Endothelial cell of umbilical vein (primary cell): ENCODE results near the gene MICAL3. TPM values are rescaled to one million over a fixed set of nuclear protein-coding genes. Genes with fewer than 3 reads are reported as not detected.

ENCODE experiments used
- BruUV-seq: library from RNA; stranded (reverse); fragments of 400-500 nt; replicated peaks from 2 replicates; lab custom pipeline; 2021; lab: Mats Ljungman, UMichigan
- CTCF ChIA-PET: fragments of 300-600, 350-600 bp; sonication (Branson Sonifier 250); formaldehyde crosslinking; loops from one replicate; lab custom pipeline; 2021; ENCODE audit warnings: antibody characterized with exemption, inconsistent platforms; lab: Charles Lee
- POLR2A ChIA-PET: fragments of 300-600, 350-600 bp; sonication (Branson Sonifier 250); formaldehyde crosslinking; loops from one replicate; lab custom pipeline; 2021; ENCODE audit warnings: antibody characterized with exemption, inconsistent platforms; lab: Charles Lee
- DNase-seq: peaks from one replicate; pipeline ENCODE4 v3.0.0-alpha.2; 2011; ENCODE audit warnings: low read depth, low spot score
- FAIRE-seq: peaks from 2 replicates; lab custom pipeline; 2011; peaks lifted over from hg19 to GRCh38; lab: Jason Lieb, UNC
- H2AFZ ChIP-seq: 2 replicates; pipeline ENCODE4 v1.6.0; 2012; ENCODE audit warnings: low read depth, low read length, control low read depth, inconsistent platforms
- H3K27ac ChIP-seq: 2 replicates; pipeline ENCODE4 v1.5.1; 2011; ENCODE audit warnings: low read depth, mild to moderate bottlenecking, control low read depth, low read length, moderate library complexity; ENCODE audit not compliant: insufficient read depth
- H3K27me3 ChIP-seq, 2 experiments: 2 replicates each; pipeline versions ENCODE4 v1.6.0 to v1.6.1; 2011; ENCODE audit warnings: low read length in 2 of 2, mixed read lengths in 1 of 2; ENCODE audit not compliant: control insufficient read depth in 2 of 2, insufficient read depth in 2 of 2
- H3K36me3 ChIP-seq, 2 experiments: 2 replicates in 1 of 2; 3 replicates in 1 of 2; pipeline ENCODE4 v1.5.1; 2011; ENCODE audit warnings: low read length in 2 of 2, mild to moderate bottlenecking in 1 of 2, moderate library complexity in 1 of 2; ENCODE audit not compliant: control insufficient read depth in 2 of 2, insufficient read depth in 2 of 2; ENCODE audit errors: extremely low read depth in 1 of 2
- H3K4me1 ChIP-seq: 3 replicates; pipeline ENCODE4 v1.5.1; 2011; ENCODE audit warnings: mild to moderate bottlenecking, low read length; ENCODE audit not compliant: control insufficient read depth, insufficient read depth; ENCODE audit errors: extremely low read depth
- H3K4me2 ChIP-seq: 2 replicates; pipeline ENCODE4 v1.6.1; 2011; ENCODE audit warnings: low read length, control low read depth, mixed read lengths; ENCODE audit not compliant: insufficient read depth
- H3K4me3 ChIP-seq, 3 experiments: fragments of 200-600 bp in 1 of 3; sonication (generic), shearing (Covaris generic) in 1 of 3; replicated peaks in 1 of 3; 2 replicates each; pipeline ENCODE4 v1.5.1; 2011 to 2016; ENCODE audit warnings: control low read depth in 3 of 3, low read length in 3 of 3, mild to moderate bottlenecking in 2 of 3, inconsistent platforms in 1 of 3, low read depth in 1 of 3, moderate library complexity in 1 of 3; ENCODE audit not compliant: insufficient read depth in 1 of 3
- H3K79me2 ChIP-seq: 2 replicates; pipeline ENCODE4 v1.6.0; 2012; ENCODE audit warnings: low read length, inconsistent platforms; ENCODE audit not compliant: control insufficient read depth, insufficient read depth
- H3K9ac ChIP-seq: replicated peaks from 2 replicates; pipeline ENCODE3; 2011; ENCODE audit warnings: low read length, control low read depth; ENCODE audit not compliant: insufficient read depth; ENCODE audit errors: extremely low read depth
- H3K9me1 ChIP-seq: replicated peaks from 3 replicates; pipeline ENCODE4 v1.6.0; 2011; ENCODE audit warnings: mild to moderate bottlenecking, low read length; ENCODE audit not compliant: control insufficient read depth, insufficient read depth; ENCODE audit errors: extremely low read depth
- H3K9me3 ChIP-seq: replicated peaks from 2 replicates; pipeline ENCODE4 v1.5.1; 2012; ENCODE audit warnings: low read length, inconsistent platforms; ENCODE audit not compliant: control insufficient read depth, insufficient read depth
- H4K20me1 ChIP-seq: replicated peaks from 2 replicates; pipeline ENCODE3; 2011; ENCODE audit warnings: mild to moderate bottlenecking, low read length; ENCODE audit not compliant: control insufficient read depth, insufficient read depth; ENCODE audit errors: extremely low read depth
- CTCF ChIP-seq, 2 donors: IDR thresholded peaks; 1 replicate in 1 of 2; 2 replicates in 1 of 2; pipeline ENCODE4 v1.5.1; 2011; ENCODE audit warnings: low read length in 2 of 2, mild to moderate bottlenecking in 2 of 2, moderate library complexity in 2 of 2, control low read depth in 1 of 2, inconsistent platforms in 1 of 2, low read depth in 1 of 2; ENCODE audit not compliant: insufficient read depth in 1 of 2; ENCODE audit errors: extremely low read depth in 1 of 2
- EZH2 ChIP-seq: IDR thresholded peaks from 2 replicates; pipeline ENCODE4 v1.6.1; 2012; ENCODE audit warnings: borderline replicate concordance, low read depth, mild to moderate bottlenecking, moderate library complexity, low read length, inconsistent platforms; ENCODE audit not compliant: severe bottlenecking
- FOS ChIP-seq: IDR thresholded peaks from 2 replicates; pipeline ENCODE4 v1.6.1; 2011; ENCODE audit warnings: mild to moderate bottlenecking, low read length, moderate library complexity, borderline replicate concordance; ENCODE audit not compliant: insufficient read depth
- GATA2 ChIP-seq: IDR thresholded peaks from 2 replicates; pipeline ENCODE4 v1.7.0; 2011; ENCODE audit warnings: low read depth, mild to moderate bottlenecking, moderate library complexity, mixed read lengths, low read length; ENCODE audit not compliant: insufficient read length, insufficient read depth
- JUN ChIP-seq: IDR thresholded peaks from 2 replicates; pipeline ENCODE4 v1.6.1; 2011; ENCODE audit warnings: borderline replicate concordance, low read depth; ENCODE audit not compliant: insufficient read length, insufficient read depth
- MAX ChIP-seq: IDR thresholded peaks from 2 replicates; pipeline ENCODE4 v1.6.1; 2011; ENCODE audit not compliant: insufficient read depth, insufficient read length
- MYC ChIP-seq: IDR thresholded peaks from one replicate; pipeline ENCODE4 v1.6.1; 2011; ENCODE audit warnings: mild to moderate bottlenecking, low read depth, low read length
- POLR2A ChIP-seq: IDR thresholded peaks from 2 replicates; pipeline ENCODE4 v1.6.1; 2012; ENCODE audit warnings: low read depth, mild to moderate bottlenecking, control low read depth, low read length
- POLR2AphosphoS5 ChIP-seq: IDR thresholded peaks from 2 replicates; pipeline ENCODE4 v1.6.1; 2012; ENCODE audit warnings: low read depth, mild to moderate bottlenecking, control low read depth, low read length, moderate library complexity; ENCODE audit not compliant: insufficient read depth
- dilution Hi-C: fragments of 300-500 bp; cut with MboI; formaldehyde crosslinking; loops from one replicate; pipeline ENCODE4 v1.15.0; 2019; ENCODE audit warnings: low sequenced_read_pairs; ENCODE audit not compliant: extremely low pct_ligation_motif_present
- intact Hi-C: fragments of 100-400 bp; cut with micrococcal nuclease; formaldehyde crosslinking; loops from one replicate; pipeline ENCODE4 v1.10.0; 2022
- polyA plus RNA-seq, 4 experiments: library from polyadenylated mRNA; depleted of rRNA in 3 of 4; stranded (reverse) in 3 of 4; unstranded in 1 of 4; fragments of >200 nt; gene quantifications; 2 replicates each; pipeline versions ENCODE4 v1.2.1 to v1.2.3, GENCODE V29; 2011 to 2012; ENCODE audit warnings: missing spikeins in 1 of 4
- total RNA-seq: library from RNA; stranded (reverse); gene quantifications from 2 replicates; pipeline ENCODE4 v1.2.3, GENCODE V29; 2021

MICAL3 gene
- total and polyA plus RNA-seq, 2 donors (not counting 3 experiments of a cell fraction or from before 2014, with no cell fraction given) = 14.5 to 63.7 TPM

DNA sequence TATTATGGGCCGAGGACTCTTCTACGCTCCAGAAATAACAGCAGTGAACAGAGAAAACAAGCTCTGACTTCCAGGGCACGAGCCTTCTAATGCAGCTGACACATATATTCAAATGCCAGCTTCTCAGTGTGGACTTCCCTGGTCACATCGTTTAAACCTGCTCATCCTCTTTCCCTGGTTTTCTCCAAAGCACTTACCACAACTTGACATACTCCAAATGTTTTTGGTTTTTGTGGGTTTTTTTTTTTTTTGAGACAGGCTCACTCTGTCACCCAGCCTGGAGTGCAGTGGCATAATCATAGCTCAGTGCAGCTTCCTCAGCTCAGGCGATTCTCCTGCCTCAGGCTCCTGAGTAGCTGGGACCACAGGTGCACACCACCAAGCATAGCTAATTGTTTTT, 105.5 kb downstream of the MICAL3 start:
- TF ChIP-seq MAX (no peak), MYC (no peak), JUN (no peak), EZH2 (no peak), CTCF (IDR thresholded peaks at IDR 0.05; ENCODE audit: extremely low read depth in 1 of 2, insufficient read depth in 1 of 2, low read depth in 1 of 2, low read length in 2 of 2) (no peak), FOS (no peak), POLR2A (no peak), POLR2AphosphoS5 (no peak), GATA2 (no peak)
- POLR2A ChIA-PET = interaction anchor here (0.6 kb wide), 1 partner anchor 82 kb away, joined by 5 read pairs; no protein-coding TSS in a partner anchor
- Histone ChIP-seq H4K20me1 (no peaks in the 10 kb centered on the region), H3K9me3 (no peaks in the 10 kb centered on the region), H2AFZ (no peak overlapping the region), H3K36me3 (no peaks in the 10 kb centered on the region), H3K4me3 (no peak overlapping the region), H3K27me3 (no peaks in the 10 kb centered on the region), H3K4me2 (no peak overlapping the region), H3K27ac (no peak overlapping the region), H3K4me1 (peaks cover 21% of the 10 kb centered on the region), H3K9ac (no peak overlapping the region), H3K79me2 (peaks cover 59% of the 10 kb centered on the region), H3K9me1 (no peaks in the 10 kb centered on the region)
- CTCF ChIA-PET = interaction anchor here (1.1 kb wide), 1 partner anchor 76 kb away, joined by 7 read pairs; no protein-coding TSS in a partner anchor
- FAIRE-seq (no peak), DNase-seq (no peak)
- no TSS peak for BruUV-seq
- intact Hi-C loops (no loop called here), dilution Hi-C loops (no loop called here)
